HL-60 (cell line): ENCODE measurements around the gene NEGR1.

Experiments used
- DNase-seq, 2 experiments: peaks; one replicate each; pipeline ENCODE4 v3.0.0-alpha.2; 2010 to 2020; ENCODE audit warnings: low read depth in 1 of 2, low spot score in 1 of 2
- H3K27ac ChIP-seq: fragments of 250-450 bp; sonication (Bioruptor Pico); replicated peaks from 2 replicates; pipeline ENCODE4 v1.5.1; 2020; ENCODE audit warnings: mild to moderate bottlenecking, moderate library complexity
- H3K27me3 ChIP-seq: fragments of 250-450 bp; sonication (Bioruptor Pico); 2 replicates; pipeline ENCODE4 v1.5.1; 2021; ENCODE audit warnings: mild to moderate bottlenecking, moderate library complexity; ENCODE audit not compliant: insufficient read depth, poor library complexity, severe bottlenecking
- H3K4me3 ChIP-seq: replicated peaks from 2 replicates; pipeline ENCODE4 v1.5.1; 2011; ENCODE audit warnings: mild to moderate bottlenecking, control low read depth, low read length; ENCODE audit not compliant: insufficient read depth
- GABPA ChIP-seq: IDR thresholded peaks from 2 replicates; pipeline ENCODE4 v1.6.1; 2012; ENCODE audit warnings: low read depth
- POLR2AphosphoS5 ChIP-seq: IDR thresholded peaks from 2 replicates; pipeline ENCODE4 v1.6.1; 2012; ENCODE audit warnings: low read depth
- SPI1 ChIP-seq: IDR thresholded peaks from 2 replicates; pipeline ENCODE4 v1.6.1; 2012; ENCODE audit warnings: low read depth, mild to moderate bottlenecking, borderline replicate concordance
- TF ChIP-seq, protein P1 (sequence below): IDR thresholded peaks from one replicate; pipeline ENCODE4 v1.5.1; 2011; ENCODE audit warnings: low read length, control low read depth, inconsistent platforms; ENCODE audit not compliant: insufficient read depth
- TF ChIP-seq, protein P2 (sequence below): IDR thresholded peaks from 2 replicates; pipeline ENCODE4 v1.6.1; 2012; ENCODE audit warnings: low read depth; ENCODE audit not compliant: insufficient replicate concordance

NEGR1 gene

DNA sequence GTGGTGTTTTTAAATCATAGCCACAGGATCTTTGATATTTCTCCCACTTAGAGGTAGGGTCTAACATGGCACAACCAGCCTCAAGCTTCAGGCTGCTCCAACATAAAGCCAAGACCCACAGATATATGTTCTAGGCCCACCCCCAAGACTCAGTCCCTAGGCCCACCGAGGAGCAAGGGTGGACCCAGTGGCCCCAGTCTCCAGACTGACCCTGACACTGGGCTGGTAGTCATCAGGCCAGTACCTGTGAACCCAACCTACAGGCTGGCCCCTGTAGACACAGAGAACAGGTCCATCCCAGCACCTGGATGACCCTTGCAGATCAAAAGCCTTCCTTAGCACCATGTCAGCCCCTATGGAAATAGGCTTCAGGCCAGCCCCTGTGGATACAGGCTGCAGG lies 60.5 kb downstream of the NEGR1 start:
- Histone ChIP-seq H3K4me3 (no peak overlapping the region), H3K27ac (no peak overlapping the region), H3K27me3 (no peaks in the 10 kb centered on the region)
- TF ChIP-seq, protein P1, sequence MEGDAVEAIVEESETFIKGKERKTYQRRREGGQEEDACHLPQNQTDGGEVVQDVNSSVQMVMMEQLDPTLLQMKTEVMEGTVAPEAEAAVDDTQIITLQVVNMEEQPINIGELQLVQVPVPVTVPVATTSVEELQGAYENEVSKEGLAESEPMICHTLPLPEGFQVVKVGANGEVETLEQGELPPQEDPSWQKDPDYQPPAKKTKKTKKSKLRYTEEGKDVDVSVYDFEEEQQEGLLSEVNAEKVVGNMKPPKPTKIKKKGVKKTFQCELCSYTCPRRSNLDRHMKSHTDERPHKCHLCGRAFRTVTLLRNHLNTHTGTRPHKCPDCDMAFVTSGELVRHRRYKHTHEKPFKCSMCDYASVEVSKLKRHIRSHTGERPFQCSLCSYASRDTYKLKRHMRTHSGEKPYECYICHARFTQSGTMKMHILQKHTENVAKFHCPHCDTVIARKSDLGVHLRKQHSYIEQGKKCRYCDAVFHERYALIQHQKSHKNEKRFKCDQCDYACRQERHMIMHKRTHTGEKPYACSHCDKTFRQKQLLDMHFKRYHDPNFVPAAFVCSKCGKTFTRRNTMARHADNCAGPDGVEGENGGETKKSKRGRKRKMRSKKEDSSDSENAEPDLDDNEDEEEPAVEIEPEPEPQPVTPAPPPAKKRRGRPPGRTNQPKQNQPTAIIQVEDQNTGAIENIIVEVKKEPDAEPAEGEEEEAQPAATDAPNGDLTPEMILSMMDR: no peak
- TF ChIP-seq, protein P2, sequence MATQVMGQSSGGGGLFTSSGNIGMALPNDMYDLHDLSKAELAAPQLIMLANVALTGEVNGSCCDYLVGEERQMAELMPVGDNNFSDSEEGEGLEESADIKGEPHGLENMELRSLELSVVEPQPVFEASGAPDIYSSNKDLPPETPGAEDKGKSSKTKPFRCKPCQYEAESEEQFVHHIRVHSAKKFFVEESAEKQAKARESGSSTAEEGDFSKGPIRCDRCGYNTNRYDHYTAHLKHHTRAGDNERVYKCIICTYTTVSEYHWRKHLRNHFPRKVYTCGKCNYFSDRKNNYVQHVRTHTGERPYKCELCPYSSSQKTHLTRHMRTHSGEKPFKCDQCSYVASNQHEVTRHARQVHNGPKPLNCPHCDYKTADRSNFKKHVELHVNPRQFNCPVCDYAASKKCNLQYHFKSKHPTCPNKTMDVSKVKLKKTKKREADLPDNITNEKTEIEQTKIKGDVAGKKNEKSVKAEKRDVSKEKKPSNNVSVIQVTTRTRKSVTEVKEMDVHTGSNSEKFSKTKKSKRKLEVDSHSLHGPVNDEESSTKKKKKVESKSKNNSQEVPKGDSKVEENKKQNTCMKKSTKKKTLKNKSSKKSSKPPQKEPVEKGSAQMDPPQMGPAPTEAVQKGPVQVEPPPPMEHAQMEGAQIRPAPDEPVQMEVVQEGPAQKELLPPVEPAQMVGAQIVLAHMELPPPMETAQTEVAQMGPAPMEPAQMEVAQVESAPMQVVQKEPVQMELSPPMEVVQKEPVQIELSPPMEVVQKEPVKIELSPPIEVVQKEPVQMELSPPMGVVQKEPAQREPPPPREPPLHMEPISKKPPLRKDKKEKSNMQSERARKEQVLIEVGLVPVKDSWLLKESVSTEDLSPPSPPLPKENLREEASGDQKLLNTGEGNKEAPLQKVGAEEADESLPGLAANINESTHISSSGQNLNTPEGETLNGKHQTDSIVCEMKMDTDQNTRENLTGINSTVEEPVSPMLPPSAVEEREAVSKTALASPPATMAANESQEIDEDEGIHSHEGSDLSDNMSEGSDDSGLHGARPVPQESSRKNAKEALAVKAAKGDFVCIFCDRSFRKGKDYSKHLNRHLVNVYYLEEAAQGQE: no peak
- TF ChIP-seq POLR2AphosphoS5 (no peak), SPI1 (no peak), GABPA (no peak)
- no peak for DNase-seq

DNA sequence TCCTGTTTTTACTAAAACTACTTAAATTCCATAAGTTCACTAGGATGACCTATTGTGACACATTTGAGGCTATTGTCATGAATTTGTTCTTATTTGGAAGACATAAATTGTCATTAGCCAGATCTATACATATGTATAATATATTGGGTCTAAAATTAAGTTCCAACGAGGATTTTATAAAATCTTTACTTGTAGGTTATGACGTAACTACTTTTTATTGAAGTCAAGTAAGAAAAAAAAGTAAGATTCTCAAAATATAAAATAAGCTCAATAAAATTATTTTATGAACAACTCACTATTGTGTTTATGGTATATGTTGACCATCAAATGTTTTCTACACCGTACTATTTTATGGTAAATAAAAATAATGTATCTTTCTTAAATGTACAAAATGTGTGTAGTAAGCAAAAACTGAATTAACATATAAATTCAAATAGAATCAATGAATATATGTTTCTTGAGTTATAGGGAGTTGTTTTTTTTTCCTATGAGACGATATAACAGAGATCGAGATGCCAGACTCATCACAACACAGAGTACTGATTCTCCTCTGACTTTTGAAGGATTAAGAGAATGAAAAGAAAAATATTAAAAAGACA lies 64.1 kb downstream of the NEGR1 start:
- TF ChIP-seq, protein P2: no peak
- no peak for TF ChIP-seq GABPA
- TF ChIP-seq POLR2AphosphoS5: no peak
- no peak for TF ChIP-seq SPI1
- Histone ChIP-seq H3K4me3 (no peak overlapping the region), H3K27me3 (no peaks in the 10 kb centered on the region), H3K27ac (no peak overlapping the region)
- no peak for DNase-seq

DNA sequence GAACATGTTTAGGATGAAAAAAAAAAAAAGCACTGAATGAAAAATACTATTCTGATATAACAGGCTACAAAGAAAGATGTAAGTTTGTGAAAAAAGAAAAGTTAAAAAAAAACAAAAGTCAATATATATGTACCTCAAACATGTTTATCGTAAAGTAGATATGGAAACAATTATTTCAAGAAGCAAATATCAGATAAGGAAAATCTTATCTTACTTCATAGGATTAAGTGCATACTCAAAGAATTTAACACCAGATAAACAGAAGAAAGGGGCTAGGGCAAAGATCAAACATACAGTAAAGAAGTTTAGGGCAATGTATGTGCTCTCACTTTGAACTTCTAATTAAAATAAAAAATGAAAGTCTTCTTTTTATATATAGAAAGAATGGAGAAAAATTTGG lies 75.3 kb downstream of the NEGR1 start:
- no peaks in the 10 kb centered on the region for H3K27me3 ChIP-seq
- no peak for TF ChIP-seq POLR2AphosphoS5
- TF ChIP-seq, protein P1: no peak
- TF ChIP-seq GABPA: no peak
- TF ChIP-seq, protein P2: no peak
- no peak for TF ChIP-seq SPI1
- DNase-seq: no peak
- H3K4me3 ChIP-seq: no peak overlapping the region
- no peak overlapping the region for H3K27ac ChIP-seq

DNA sequence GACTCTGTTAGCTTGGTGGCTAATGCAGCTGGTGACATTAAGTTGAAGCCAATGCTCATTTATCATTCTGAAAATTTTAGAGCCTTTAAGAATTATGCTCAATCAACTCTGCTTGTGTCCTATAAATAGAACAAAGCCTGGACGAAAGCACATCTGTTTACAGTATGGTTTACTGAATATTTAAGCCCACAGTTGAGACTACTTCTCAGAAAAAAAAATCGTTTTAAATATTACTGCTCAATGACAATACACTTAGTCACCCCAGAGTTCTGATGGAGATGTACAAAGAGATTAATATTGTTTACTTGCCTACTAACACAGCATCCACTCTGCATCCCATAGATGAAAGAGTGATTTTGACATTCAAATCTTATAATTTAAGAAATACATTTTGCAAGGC lies 79.6 kb downstream of the NEGR1 start:
- Histone ChIP-seq H3K27ac (no peak overlapping the region), H3K4me3 (no peak overlapping the region), H3K27me3 (no peaks in the 10 kb centered on the region)
- TF ChIP-seq POLR2AphosphoS5 (no peak), GABPA (no peak), SPI1 (no peak)
- TF ChIP-seq, protein P2: no peak
- TF ChIP-seq, protein P1: no peak
- no peak for DNase-seq
